NCI-H774 (cell line): ENCODE results near the gene CNTNAP3.
"Not testable (repeated sequence)": the region's sequence is repeated elsewhere in the genome, so short reads cannot be mapped to it uniquely, and the experiment has no call there.

Experiments used
- DNase-seq: peaks from one replicate; lab custom pipeline; 2025; lab: John Stamatoyannopoulos, UW

Gene CNTNAP3

GRCh38 chr9:39287980-39288379, at the start of gene CNTNAP3:
TSS of gene CNTNAP3 (minus strand) at chr9:39288167. CDS start at chr9:39288064, 103 bp downstream.
- DNase-seq = not testable (repeated sequence)

- DNase-seq = not testable (repeated sequence)
These were observed 8.0 kb downstream of the CNTNAP3 start for GRCh38 chr9:39279995-39280394.

GRCh38 chr9:39242513-39242912, 45.5 kb downstream of the CNTNAP3 start:
- not testable (repeated sequence) for DNase-seq

- not testable (repeated sequence) for DNase-seq
These were observed 55.6 kb downstream of the CNTNAP3 start for GRCh38 chr9:39232130-39232991.

GRCh38 chr9:39215976-39216375, 72.0 kb downstream of the CNTNAP3 start:
- not testable (repeated sequence) for DNase-seq

- not testable (repeated sequence) for DNase-seq
These were observed 78.2 kb downstream of the CNTNAP3 start for GRCh38 chr9:39209773-39210172.

GRCh38 chr9:39206643-39207042, 81.3 kb downstream of the CNTNAP3 start:
- DNase-seq = not testable (repeated sequence)

GRCh38 chr9:39205842-39206241, 82.1 kb downstream of the CNTNAP3 start:
- DNase-seq = not testable (repeated sequence)

- DNase-seq = not testable (repeated sequence)
These were observed 87.6 kb downstream of the CNTNAP3 start for GRCh38 chr9:39200412-39200811.

- not testable (repeated sequence) for DNase-seq
These were observed 89.8 kb downstream of the CNTNAP3 start for GRCh38 chr9:39198000-39198709.

- not testable (repeated sequence) for DNase-seq
These were observed 116.6 kb downstream of the CNTNAP3 start for GRCh38 chr9:39171370-39171769.

GRCh38 chr9:39157714-39158113, 130.3 kb downstream of the CNTNAP3 start:
- DNase-seq = not testable (repeated sequence)

GRCh38 chr9:39132826-39133552, 155.0 kb downstream of the CNTNAP3 start:
- DNase-seq = not testable (repeated sequence)

- not testable (repeated sequence) for DNase-seq
These were observed 166.6 kb downstream of the CNTNAP3 start for GRCh38 chr9:39121401-39121800.

- DNase-seq = not testable (repeated sequence)
These were observed 176.2 kb downstream of the CNTNAP3 start for GRCh38 chr9:39111746-39112145.

GRCh38 chr9:39108145-39108544, 179.8 kb downstream of the CNTNAP3 start:
- no peak for DNase-seq

- DNase-seq = not testable (repeated sequence)
These were observed 190.8 kb downstream of the CNTNAP3 start for GRCh38 chr9:39097208-39097607.

- not testable (repeated sequence) for DNase-seq
These were observed 202.7 kb downstream of the CNTNAP3 start for GRCh38 chr9:39085311-39085710.

GRCh38 chr9:39082574-39082973, 205.4 kb downstream of the CNTNAP3 start:
- DNase-seq = not testable (repeated sequence)

- DNase-seq = not testable (repeated sequence)
These were observed 207.9 kb downstream of the CNTNAP3 start for GRCh38 chr9:39080081-39080480.

GRCh38 chr9:39078621-39079256, 209.2 kb downstream of the CNTNAP3 start:
- DNase-seq = not testable (repeated sequence)

GRCh38 chr9:39073537-39073936, 214.4 kb downstream of the CNTNAP3 start:
- not testable (repeated sequence) for DNase-seq
